PFSK-1 (cell line): Measurements from ENCODE around the gene RAB27B.

Experiments
- FOXP2 ChIP-seq: optimal IDR thresholded peaks from 2 replicates; pipeline ENCODE3; 2011; ENCODE audit warnings: borderline replicate concordance, control low read depth, inconsistent platforms; ENCODE audit not compliant: insufficient read depth; ENCODE audit errors: extremely low read length, extremely low read depth
- POLR2AphosphoS5 ChIP-seq: IDR thresholded peaks from 2 replicates; pipeline ENCODE4 v1.6.1; 2012; ENCODE audit warnings: low read depth, mild to moderate bottlenecking, control low read depth, low read length, moderate library complexity
- SIN3A ChIP-seq: IDR thresholded peaks from 2 replicates; pipeline ENCODE4 v1.6.1; 2012; ENCODE audit warnings: mild to moderate bottlenecking, low read length, moderate library complexity, borderline replicate concordance; ENCODE audit not compliant: insufficient read depth
- TAF1 ChIP-seq: IDR thresholded peaks from 2 replicates; pipeline ENCODE4 v1.6.1; 2012; ENCODE audit warnings: low read length, control low read depth, borderline replicate concordance; ENCODE audit not compliant: insufficient read depth
- TF ChIP-seq, protein P1 (sequence below), 2 experiments: IDR thresholded peaks; 2 replicates each; pipeline versions ENCODE4 v1.6.1 to v1.8.0; 2011 to 2012; ENCODE audit warnings: low read depth in 2 of 2, low read length in 2 of 2, control low read depth in 1 of 2, inconsistent platforms in 1 of 2, mild to moderate bottlenecking in 1 of 2, moderate library complexity in 1 of 2; ENCODE audit not compliant: insufficient read depth in 1 of 2

Gene RAB27B

DNA sequence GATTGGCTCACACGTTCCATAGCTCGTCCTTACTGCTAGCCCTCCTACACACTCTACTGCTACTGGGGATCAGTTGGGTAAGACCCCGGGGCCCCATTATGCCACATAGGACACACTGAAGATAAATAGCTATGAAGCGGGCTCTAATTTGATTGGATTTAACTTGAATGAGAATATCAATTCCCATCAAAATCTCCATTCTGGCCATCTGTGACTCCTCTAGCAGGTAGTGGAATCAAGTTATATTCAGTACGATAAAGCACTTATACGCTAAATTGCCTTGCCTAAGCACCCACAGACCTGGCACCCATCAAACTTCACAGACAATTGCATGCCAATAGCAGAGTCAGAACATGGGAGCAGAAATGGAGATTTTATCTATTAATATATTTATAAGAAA lies 91.1 kb downstream of the RAB27B start:
- TF ChIP-seq TAF1: no peak
- TF ChIP-seq, protein P1, sequence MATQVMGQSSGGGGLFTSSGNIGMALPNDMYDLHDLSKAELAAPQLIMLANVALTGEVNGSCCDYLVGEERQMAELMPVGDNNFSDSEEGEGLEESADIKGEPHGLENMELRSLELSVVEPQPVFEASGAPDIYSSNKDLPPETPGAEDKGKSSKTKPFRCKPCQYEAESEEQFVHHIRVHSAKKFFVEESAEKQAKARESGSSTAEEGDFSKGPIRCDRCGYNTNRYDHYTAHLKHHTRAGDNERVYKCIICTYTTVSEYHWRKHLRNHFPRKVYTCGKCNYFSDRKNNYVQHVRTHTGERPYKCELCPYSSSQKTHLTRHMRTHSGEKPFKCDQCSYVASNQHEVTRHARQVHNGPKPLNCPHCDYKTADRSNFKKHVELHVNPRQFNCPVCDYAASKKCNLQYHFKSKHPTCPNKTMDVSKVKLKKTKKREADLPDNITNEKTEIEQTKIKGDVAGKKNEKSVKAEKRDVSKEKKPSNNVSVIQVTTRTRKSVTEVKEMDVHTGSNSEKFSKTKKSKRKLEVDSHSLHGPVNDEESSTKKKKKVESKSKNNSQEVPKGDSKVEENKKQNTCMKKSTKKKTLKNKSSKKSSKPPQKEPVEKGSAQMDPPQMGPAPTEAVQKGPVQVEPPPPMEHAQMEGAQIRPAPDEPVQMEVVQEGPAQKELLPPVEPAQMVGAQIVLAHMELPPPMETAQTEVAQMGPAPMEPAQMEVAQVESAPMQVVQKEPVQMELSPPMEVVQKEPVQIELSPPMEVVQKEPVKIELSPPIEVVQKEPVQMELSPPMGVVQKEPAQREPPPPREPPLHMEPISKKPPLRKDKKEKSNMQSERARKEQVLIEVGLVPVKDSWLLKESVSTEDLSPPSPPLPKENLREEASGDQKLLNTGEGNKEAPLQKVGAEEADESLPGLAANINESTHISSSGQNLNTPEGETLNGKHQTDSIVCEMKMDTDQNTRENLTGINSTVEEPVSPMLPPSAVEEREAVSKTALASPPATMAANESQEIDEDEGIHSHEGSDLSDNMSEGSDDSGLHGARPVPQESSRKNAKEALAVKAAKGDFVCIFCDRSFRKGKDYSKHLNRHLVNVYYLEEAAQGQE (IDR thresholded peaks at IDR 0.05; ENCODE audit: insufficient read depth in 1 of 2, low read depth in 2 of 2, low read length in 2 of 2): no peak
- no peak for TF ChIP-seq FOXP2
- no peak for TF ChIP-seq SIN3A
- TF ChIP-seq POLR2AphosphoS5: no peak

DNA sequence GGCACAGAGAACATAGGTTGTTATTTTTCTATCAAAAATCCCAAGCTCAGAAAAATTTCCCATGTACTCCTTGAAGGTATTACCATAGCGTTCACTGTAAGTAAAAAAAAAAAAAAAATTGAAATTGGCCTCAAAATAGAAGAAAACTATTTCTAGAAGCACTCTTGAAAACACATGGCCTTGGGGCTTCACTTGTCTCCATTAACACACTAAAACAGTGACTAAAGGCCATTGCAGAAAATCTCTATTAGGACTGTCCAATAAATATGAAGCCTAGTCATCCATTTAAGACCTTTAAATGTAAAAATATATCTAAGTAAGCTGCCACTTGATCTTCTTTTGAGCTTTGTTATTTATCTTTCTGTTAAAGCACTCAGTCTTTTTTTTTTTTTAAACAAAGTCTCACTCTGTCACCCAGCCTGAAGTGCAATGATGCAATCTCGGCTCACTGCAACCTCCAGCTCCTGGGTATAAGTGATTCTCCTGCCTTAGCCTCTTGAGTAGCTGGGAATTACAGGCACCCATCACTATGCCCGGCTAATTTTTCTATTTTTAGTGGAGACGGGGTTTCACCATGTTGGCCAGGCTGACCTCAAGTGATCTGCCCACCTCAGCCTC lies 95.2 kb downstream of the RAB27B start:
- TF ChIP-seq SIN3A (no peak), TAF1 (no peak), FOXP2 (no peak), POLR2AphosphoS5 (no peak)
- TF ChIP-seq, protein P1 (IDR thresholded peaks at IDR 0.05; ENCODE audit: insufficient read depth in 1 of 2, low read depth in 2 of 2, low read length in 2 of 2): no peak

DNA sequence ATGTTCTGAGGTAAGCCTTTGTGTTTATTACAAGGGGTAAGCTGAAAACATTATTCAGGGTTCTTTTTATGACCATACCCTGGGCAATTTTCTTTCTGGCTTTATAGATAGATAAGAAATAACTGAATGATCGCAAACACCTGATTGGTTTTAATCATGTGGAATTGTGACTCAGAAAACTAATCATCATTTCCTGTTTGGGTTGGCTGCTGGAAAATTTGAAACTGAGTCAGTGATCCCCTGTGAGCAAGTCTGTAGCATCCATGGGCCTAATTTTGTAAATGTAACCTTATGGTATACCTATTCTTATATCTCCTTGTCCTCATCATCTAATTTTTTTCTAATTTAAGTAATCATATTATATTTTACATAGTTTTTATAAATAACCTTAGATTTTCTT lies 96.7 kb downstream of the RAB27B start:
- TF ChIP-seq, protein P1 (IDR thresholded peaks at IDR 0.05; ENCODE audit: insufficient read depth in 1 of 2, low read depth in 2 of 2, low read length in 2 of 2): no peak
- no peak for TF ChIP-seq SIN3A
- TF ChIP-seq TAF1: no peak
- no peak for TF ChIP-seq POLR2AphosphoS5
- TF ChIP-seq FOXP2: no peak

- no peak for TF ChIP-seq SIN3A
- TF ChIP-seq POLR2AphosphoS5: no peak
Observed at GRCh38 chr18:54926593-54927325, 98.5 kb downstream of the RAB27B start.

GRCh38 chr18:54928236-54928635 lies 100.0 kb downstream of the RAB27B start:
- no peak for TF ChIP-seq TAF1

DNA sequence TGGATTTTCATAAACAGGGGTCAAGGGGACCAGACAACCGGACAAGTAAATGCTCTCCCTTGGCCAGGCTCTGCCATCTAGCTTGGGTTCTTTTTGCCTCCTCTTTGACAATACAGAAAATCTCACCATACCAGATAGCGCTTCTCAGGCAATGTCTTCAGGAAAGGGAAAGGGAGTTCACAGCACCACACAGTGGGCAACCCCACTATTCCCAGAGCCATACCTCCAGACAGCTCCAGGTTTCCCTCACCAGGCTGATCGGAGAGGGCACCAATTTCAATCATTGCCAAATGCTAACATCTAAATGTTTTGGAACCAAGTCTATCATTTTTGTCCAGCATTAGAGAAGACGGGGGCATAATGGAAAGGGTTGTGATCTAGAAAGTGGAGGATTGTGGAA lies 102.9 kb downstream of the RAB27B start:
- TF ChIP-seq TAF1 (no peak), SIN3A (no peak), POLR2AphosphoS5 (no peak), FOXP2 (no peak)
- TF ChIP-seq, protein P1 (IDR thresholded peaks at IDR 0.05; ENCODE audit: insufficient read depth in 1 of 2, low read depth in 2 of 2, low read length in 2 of 2): no peak
